Ovary (tissue), 3 donors: ENCODE data around the gene CACNA2D1.

Source experiments
- CTCF ChIP-seq, 3 donors: fragments of 450-650 bp in 2 of 3; fragments of 200-600 bp in 1 of 3; IDR thresholded peaks; one replicate each; pipeline versions ENCODE4 v1.5.1 to v1.8.0; 2016 to 2022; ENCODE audit warnings: antibody characterized with exemption in 3 of 3, mild to moderate bottlenecking in 1 of 3
- EP300 ChIP-seq: sonication (generic); formaldehyde crosslinking; IDR thresholded peaks from one replicate; pipeline ENCODE4 v1.6.1; 2017; ENCODE audit warnings: antibody characterized with exemption
- POLR2A ChIP-seq: fragments of 450-650 bp; IDR thresholded peaks from one replicate; pipeline ENCODE4 v1.6.1; 2017; ENCODE audit warnings: antibody characterized with exemption, mild to moderate bottlenecking, moderate library complexity
- donor health status: DM: no; HTN: no; CAD: no.

GRCh38 chr7:82435769-82436168 lies 7.8 kb downstream of the CACNA2D1 start:
- TF ChIP-seq CTCF (IDR thresholded peaks at IDR 0.05) (no peak), POLR2A (no peak), EP300 (no peak)
